ENCODE data around the gene PSKH1.

GRCh38 chr16:67949645-67950044 is 56.6 kb downstream of the PSKH1 start:
- TF ChIP-seq CTCF (IDR thresholded peaks at IDR 0.05; ENCODE audit: poor library complexity) (no peak), EZH2phosphoT487 (IDR thresholded peaks at IDR 0.05; ENCODE audit: low read depth, severe bottlenecking, unreplicated experiment) (no peak), EZH2 (IDR thresholded peaks at IDR 0.05; ENCODE audit: borderline replicate concordance) (no peak)
